ENCODE measurements around the gene ATOH8.
"Not testable (repeated sequence)": the region's sequence is repeated elsewhere in the genome, so short reads cannot be mapped to it uniquely, and the experiment has no call there.

ATOH8 gene

DNA sequence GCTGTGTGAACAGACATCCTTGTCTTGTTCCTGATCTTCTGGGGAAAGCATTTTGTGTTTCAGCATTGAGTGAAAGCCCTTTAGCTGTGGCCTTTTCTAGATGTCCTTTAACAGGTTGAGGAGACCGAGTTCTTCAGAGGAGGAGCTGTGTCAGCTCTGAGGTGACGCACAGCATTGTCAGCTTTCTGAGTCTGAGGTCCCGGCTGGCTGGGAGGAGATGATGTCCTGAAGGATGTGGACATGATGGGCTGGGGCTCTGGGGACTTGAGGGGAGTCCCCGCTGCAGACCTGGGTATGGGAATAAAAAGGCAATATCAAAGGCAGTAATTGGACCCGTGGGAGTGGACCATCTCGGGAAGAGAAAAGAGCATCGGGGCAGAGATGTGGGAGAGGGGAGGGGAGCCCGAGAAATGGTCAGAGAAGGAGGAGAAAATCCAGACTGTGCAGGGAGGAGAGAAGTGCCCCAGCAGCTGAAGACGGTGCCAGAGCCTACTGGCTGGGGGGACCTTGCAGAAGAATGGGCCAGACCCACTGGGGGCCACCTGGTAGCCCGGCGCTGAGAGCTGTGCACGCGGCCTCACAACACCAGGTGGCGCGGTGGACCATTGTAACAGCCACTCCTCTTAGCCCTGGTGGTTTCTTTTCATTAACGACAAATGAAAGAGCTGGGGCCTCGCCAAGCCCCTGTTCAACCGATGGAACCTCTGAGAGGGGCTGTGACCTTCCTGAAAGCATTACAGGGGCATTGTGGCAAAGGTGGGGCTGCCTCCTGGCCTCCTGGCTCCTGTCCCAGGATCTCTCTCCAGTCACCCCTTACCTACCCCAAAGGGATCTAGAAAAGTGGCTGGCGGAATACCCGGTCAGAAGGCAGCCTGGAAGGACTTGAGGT is 73.4 kb downstream of the ATOH8 start:
- intact Hi-C loops (cut with DNase I), result loop anchor here (5.0 kb wide), 2 partner anchors 60 to 255 kb away; partner anchors contain the start of gene ST3GAL5
- peak; percentile 66 to 94 (median 84) for DNase-seq

GRCh38 chr2:85827879-85828569 is 74.2 kb downstream of the ATOH8 start:
- no peak for DNase-seq
- intact Hi-C loops (cut with DNase I), result loop anchor here (5.0 kb wide), 2 partner anchors 59 to 254 kb away; partner anchors contain the start of gene ST3GAL5

DNA sequence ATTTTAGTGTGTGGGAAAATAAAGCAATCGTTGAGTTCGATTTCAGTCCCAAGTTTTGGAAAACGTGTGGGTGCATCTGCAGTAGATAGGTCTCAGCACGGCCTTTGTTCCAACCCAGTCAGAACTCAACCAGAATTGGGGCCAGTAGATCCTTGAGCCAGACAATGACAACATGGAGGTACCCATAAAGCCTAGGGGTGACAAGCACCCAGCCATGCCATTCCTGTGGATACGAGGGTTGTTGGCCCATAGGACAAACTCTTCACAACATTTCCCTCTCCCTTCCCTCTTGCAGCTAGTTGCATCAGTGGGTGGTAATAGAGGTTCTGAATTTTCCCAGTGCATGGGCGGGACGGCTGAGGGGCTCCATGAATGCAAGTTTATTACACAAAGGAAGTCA is 74.9 kb downstream of the ATOH8 start:
- intact Hi-C loops (cut with DNase I), result loop anchor here (5.0 kb wide), 2 partner anchors 59 to 254 kb away; partner anchors contain the start of gene ST3GAL5

GRCh38 chr2:85829394-85829793 is 75.6 kb downstream of the ATOH8 start:
- not testable (repeated sequence) for DNase-seq
- intact Hi-C loops (cut with DNase I), result loop anchor here (5.0 kb wide), 2 partner anchors 58 to 253 kb away; partner anchors contain the start of gene ST3GAL5

More for the DNA sequence above, 74.9 kb downstream of the ATOH8 start:
- peak in 1 of 42 donors; percentile 18 for DNase-seq

GRCh38 chr2:85830645-85831044 is 76.9 kb downstream of the ATOH8 start:
- peak in 1 of 42 donors; percentile 39 for DNase-seq
- intact Hi-C loops (cut with DNase I), result no loop called here

GRCh38 chr2:85831735-85832134 is 77.9 kb downstream of the ATOH8 start:
- no peak for DNase-seq
- intact Hi-C loops (cut with DNase I), result no loop called here

DNA sequence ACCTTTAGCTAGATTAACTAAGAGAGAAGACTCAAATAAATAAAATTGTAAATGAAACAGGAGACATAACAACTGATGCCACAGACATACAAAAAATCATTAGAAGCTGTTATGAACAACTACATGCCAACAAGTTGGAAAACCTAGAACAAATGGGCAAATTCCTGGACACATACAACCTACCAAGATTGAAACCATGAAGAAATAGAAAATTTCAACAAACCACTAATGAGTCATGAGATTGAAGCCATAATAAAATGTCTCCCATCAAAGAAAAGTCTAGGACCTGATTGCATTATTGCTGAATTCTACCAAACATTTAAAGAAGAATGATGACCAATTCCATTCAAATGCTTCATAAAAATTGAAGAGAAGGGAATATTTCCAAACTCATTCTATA is 80.7 kb downstream of the ATOH8 start:
- intact Hi-C loops (cut with DNase I), result no loop called here

More for the DNA sequence above, 80.7 kb downstream of the ATOH8 start:
- DNase-seq, result no peak

Data from head of caudate nucleus (tissue), 42 donors.